Keratinocyte (primary cell): ENCODE measurements around the gene PLEKHG5. TPM values are rescaled to one million over a fixed set of nuclear protein-coding genes. Genes with fewer than 3 reads are reported as not detected.

Experiments used
- DNase-seq: peaks from one replicate; pipeline ENCODE4 v3.0.0-alpha.2; 2011; ENCODE audit warnings: low read depth, missing footprints, low spot score
- FAIRE-seq: peaks from 2 replicates; lab custom pipeline; 2011; peaks lifted over from hg19 to GRCh38; lab: Jason Lieb, UNC
- H2AFZ ChIP-seq: 2 replicates; pipeline ENCODE4 v1.6.0; 2012; ENCODE audit warnings: low read length, control low read depth, inconsistent platforms; ENCODE audit not compliant: control insufficient read depth
- H3K27ac ChIP-seq: 2 replicates; pipeline ENCODE4 v1.5.1; 2011; ENCODE audit warnings: low read length; ENCODE audit not compliant: control insufficient read depth, insufficient read depth
- H3K27me3 ChIP-seq: 3 replicates; pipeline ENCODE4 v1.6.0; 2011; ENCODE audit warnings: low read length; ENCODE audit not compliant: control insufficient read depth, insufficient read depth; ENCODE audit errors: extremely low read depth
- H3K36me3 ChIP-seq, 2 experiments: 2 replicates in 1 of 2; 3 replicates in 1 of 2; pipeline ENCODE4 v1.5.1; 2011; ENCODE audit warnings: low read length in 2 of 2, mild to moderate bottlenecking in 1 of 2; ENCODE audit not compliant: control insufficient read depth in 2 of 2, insufficient read depth in 2 of 2; ENCODE audit errors: extremely low read depth in 1 of 2
- H3K4me1 ChIP-seq: 3 replicates; pipeline ENCODE4 v1.5.1; 2011; ENCODE audit warnings: low read length; ENCODE audit not compliant: control insufficient read depth, insufficient read depth; ENCODE audit errors: extremely low read depth
- H3K4me2 ChIP-seq: 3 replicates; pipeline ENCODE4 v1.6.0; 2011; ENCODE audit warnings: low read depth, low read length; ENCODE audit not compliant: control insufficient read depth, insufficient read depth; ENCODE audit errors: extremely low read depth
- H3K4me3 ChIP-seq, 3 experiments: fragments of 200-600 bp in 1 of 3; sonication (generic) in 1 of 3; 2 replicates in 2 of 3; 3 replicates in 1 of 3; pipeline ENCODE4 v1.5.1; 2011 to 2016; ENCODE audit warnings: low read length in 3 of 3, mild to moderate bottlenecking in 3 of 3, control low read depth in 2 of 3, inconsistent platforms in 1 of 3, low read depth in 1 of 3, mixed read lengths in 1 of 3, mixed run types in 1 of 3, moderate library complexity in 1 of 3; ENCODE audit not compliant: control insufficient read depth in 2 of 3, insufficient read depth in 2 of 3; ENCODE audit errors: extremely low read depth in 1 of 3
- H3K79me2 ChIP-seq: 2 replicates; pipeline ENCODE4 v1.6.0; 2012; ENCODE audit warnings: low read length; ENCODE audit not compliant: control insufficient read depth, insufficient read depth
- H3K9ac ChIP-seq: 3 replicates; pipeline ENCODE4 v1.6.0; 2011; ENCODE audit warnings: low read length; ENCODE audit not compliant: control insufficient read depth, insufficient read depth; ENCODE audit errors: extremely low read depth
- H3K9me1 ChIP-seq: 3 replicates; pipeline ENCODE4 v1.6.0; 2011; ENCODE audit warnings: low read length; ENCODE audit not compliant: control insufficient read depth, insufficient read depth; ENCODE audit errors: extremely low read depth
- H3K9me3 ChIP-seq: 2 replicates; pipeline ENCODE4 v1.5.1; 2012; ENCODE audit warnings: low read depth, low read length; ENCODE audit not compliant: control insufficient read depth
- H4K20me1 ChIP-seq: 3 replicates; pipeline ENCODE4 v1.6.0; 2011; ENCODE audit warnings: low read length; ENCODE audit not compliant: control insufficient read depth, insufficient read depth; ENCODE audit errors: extremely low read depth
- EZH2 ChIP-seq: IDR thresholded peaks from one replicate; pipeline ENCODE4 v1.6.1; 2012; ENCODE audit warnings: inconsistent platforms, mild to moderate bottlenecking, low read length, moderate library complexity
- dilution Hi-C: fragments of 300-500 bp; cut with MboI; formaldehyde crosslinking; loops from one replicate; pipeline ENCODE4 v1.7.0; 2020; ENCODE audit warnings: low sequenced_read_pairs; ENCODE audit not compliant: extremely low pct_ligation_motif_present
- polyA plus RNA-seq, 5 experiments: library from polyadenylated mRNA; depleted of rRNA in 3 of 5; stranded (reverse) in 3 of 5; stranded (forward) in 1 of 5; unstranded in 1 of 5; fragments of >200 nt; gene quantifications; 1 replicate in 1 of 5; 2 replicates in 3 of 5; 3 replicates in 1 of 5; pipeline versions ENCODE4 v1.2.1 to v1.2.3, GENCODE V29; 2011 to 2012; ENCODE audit warnings: missing spikeins in 2 of 5, low read depth in 1 of 5, low replicate concordance in 1 of 5
- TF ChIP-seq, protein P1 (sequence below), 3 experiments: IDR thresholded peaks in 1 of 3; conservative IDR thresholded peaks in 1 of 3; optimal IDR thresholded peaks in 1 of 3; 2 replicates in 2 of 3; 3 replicates in 1 of 3; pipeline versions ENCODE3 to v1.5.1; 2011; ENCODE audit warnings: low read length in 3 of 3, mild to moderate bottlenecking in 3 of 3, moderate library complexity in 2 of 3, control low read depth in 1 of 3, inconsistent platforms in 1 of 3; ENCODE audit not compliant: insufficient read depth in 2 of 3; ENCODE audit errors: extremely low read depth in 1 of 3

PLEKHG5 gene
- polyA plus RNA-seq, 1 donor (not counting 4 experiments of a cell fraction or from before 2014, with no cell fraction given) = 11.8 TPM

DNA sequence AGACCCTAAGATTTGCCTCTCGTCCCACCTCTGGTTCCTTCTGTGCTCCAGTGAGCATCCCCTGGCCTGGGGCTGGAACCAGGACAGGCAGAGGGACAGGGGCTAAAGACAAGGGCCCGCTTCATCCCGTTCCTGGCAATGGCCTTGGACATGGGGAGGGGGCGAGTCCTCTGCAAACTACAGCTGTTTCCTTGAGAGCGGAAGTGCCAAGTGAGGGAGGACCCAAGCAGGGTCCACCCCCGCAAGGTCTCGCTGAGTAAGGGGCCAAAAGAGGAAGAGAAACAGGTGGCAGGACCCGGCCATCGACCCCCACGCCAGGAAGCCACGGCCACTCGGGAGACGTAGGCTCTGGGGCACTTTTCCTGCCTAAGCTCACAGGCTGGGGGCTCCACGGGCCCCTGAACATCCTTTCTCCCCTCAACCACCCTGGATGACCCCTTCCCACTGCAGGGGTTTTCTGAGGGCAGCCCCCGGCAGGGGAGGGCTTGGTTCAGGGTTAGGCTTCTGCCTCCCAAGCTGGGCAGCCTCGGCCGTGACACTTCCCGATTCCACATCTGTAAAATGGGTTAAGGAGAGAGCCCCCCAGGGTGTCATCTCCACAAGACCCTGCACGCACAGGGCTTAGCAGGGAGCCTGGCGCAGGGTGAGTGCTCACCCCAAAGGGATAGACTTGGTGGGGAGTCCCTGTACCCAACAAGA, 17.9 kb upstream of the PLEKHG5 start:
- H3K27ac ChIP-seq = no peak overlapping the region
- FAIRE-seq = no peak
- no peaks in the 10 kb centered on the region for H3K79me2 ChIP-seq

DNA sequence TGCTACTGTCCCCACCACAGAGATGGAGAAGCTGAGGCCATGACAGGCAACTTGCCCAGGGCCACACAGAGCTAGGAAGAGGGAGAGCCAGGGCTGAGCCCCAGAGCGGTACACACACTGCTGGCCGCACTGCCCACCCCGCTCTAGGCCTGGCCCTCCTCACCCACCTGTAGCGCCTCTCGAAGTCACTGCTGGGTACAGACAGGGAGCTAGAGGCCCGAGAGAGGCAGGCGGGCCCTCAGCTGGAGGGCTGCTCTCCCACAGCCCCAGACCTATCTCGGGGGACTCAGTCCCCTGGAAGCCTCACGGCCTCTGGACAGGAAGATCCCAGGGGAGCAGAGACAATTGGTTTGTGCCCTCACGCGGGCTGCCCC, 17.3 kb upstream of the PLEKHG5 start:
- dilution Hi-C loops = no loop called here
- FAIRE-seq (no peak), DNase-seq (no peak)
- no peaks in the 10 kb centered on the region for H3K79me2 ChIP-seq
- no peaks in the 10 kb centered on the region for H3K4me1 ChIP-seq
- no peaks in the 10 kb centered on the region for H3K9me3 ChIP-seq
- H4K20me1 ChIP-seq = no peaks in the 10 kb centered on the region
- H3K4me3 ChIP-seq = no peak overlapping the region
- H3K27ac ChIP-seq = no peak overlapping the region
- H3K27me3 ChIP-seq = peaks cover 4% of the 10 kb centered on the region
- no peak overlapping the region for H3K4me2 ChIP-seq
- no peaks in the 10 kb centered on the region for H3K9me1 ChIP-seq
- H2AFZ ChIP-seq = no peak overlapping the region
- no peaks in the 10 kb centered on the region for H3K36me3 ChIP-seq
- H3K9ac ChIP-seq = no peak overlapping the region
- TF ChIP-seq, protein P1, sequence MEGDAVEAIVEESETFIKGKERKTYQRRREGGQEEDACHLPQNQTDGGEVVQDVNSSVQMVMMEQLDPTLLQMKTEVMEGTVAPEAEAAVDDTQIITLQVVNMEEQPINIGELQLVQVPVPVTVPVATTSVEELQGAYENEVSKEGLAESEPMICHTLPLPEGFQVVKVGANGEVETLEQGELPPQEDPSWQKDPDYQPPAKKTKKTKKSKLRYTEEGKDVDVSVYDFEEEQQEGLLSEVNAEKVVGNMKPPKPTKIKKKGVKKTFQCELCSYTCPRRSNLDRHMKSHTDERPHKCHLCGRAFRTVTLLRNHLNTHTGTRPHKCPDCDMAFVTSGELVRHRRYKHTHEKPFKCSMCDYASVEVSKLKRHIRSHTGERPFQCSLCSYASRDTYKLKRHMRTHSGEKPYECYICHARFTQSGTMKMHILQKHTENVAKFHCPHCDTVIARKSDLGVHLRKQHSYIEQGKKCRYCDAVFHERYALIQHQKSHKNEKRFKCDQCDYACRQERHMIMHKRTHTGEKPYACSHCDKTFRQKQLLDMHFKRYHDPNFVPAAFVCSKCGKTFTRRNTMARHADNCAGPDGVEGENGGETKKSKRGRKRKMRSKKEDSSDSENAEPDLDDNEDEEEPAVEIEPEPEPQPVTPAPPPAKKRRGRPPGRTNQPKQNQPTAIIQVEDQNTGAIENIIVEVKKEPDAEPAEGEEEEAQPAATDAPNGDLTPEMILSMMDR (optimal IDR thresholded peaks at IDR 0.05 in 1 of 3, IDR thresholded peaks at IDR 0.05 in 1 of 3, conservative IDR thresholded peaks at IDR 0.05 in 1 of 3; ENCODE audit: extremely low read depth in 1 of 3, insufficient read depth in 2 of 3, low read length in 3 of 3) = no peak
- no peak for TF ChIP-seq EZH2

More for the DNA sequence above, 17.9 kb upstream of the PLEKHG5 start:
- dilution Hi-C loops = no loop called here
- H2AFZ ChIP-seq = no peak overlapping the region
- no peaks in the 10 kb centered on the region for H3K36me3 ChIP-seq
- H3K4me2 ChIP-seq = no peak overlapping the region
- H4K20me1 ChIP-seq = no peaks in the 10 kb centered on the region
- no peak overlapping the region for H3K9ac ChIP-seq
- peaks cover 4% of the 10 kb centered on the region for H3K27me3 ChIP-seq
- no peak overlapping the region for H3K4me3 ChIP-seq
- TF ChIP-seq, protein P1 (optimal IDR thresholded peaks at IDR 0.05 in 1 of 3, IDR thresholded peaks at IDR 0.05 in 1 of 3, conservative IDR thresholded peaks at IDR 0.05 in 1 of 3; ENCODE audit: extremely low read depth in 1 of 3, insufficient read depth in 2 of 3, low read length in 3 of 3) = no peak
- TF ChIP-seq EZH2 = no peak
- no peaks in the 10 kb centered on the region for H3K4me1 ChIP-seq
- no peaks in the 10 kb centered on the region for H3K9me1 ChIP-seq
- DNase-seq = no peak
- no peaks in the 10 kb centered on the region for H3K9me3 ChIP-seq
